Erythroblast (primary cell): ENCODE data around the gene NTM.
"Not testable (repeated sequence)": the region's sequence is repeated elsewhere in the genome, so short reads cannot be mapped to it uniquely, and the experiment has no call there.

Experiments
- DNase-seq, 2 experiments: peaks; one replicate each; lab custom pipeline; 2025; lab: John Stamatoyannopoulos, UW
- GATA1 ChIP-seq: IDR thresholded peaks from 2 replicates; pipeline ENCODE4 v1.6.1; 2011; ENCODE audit warnings: low read depth, mild to moderate bottlenecking, control low read depth, low read length, moderate library complexity
- POLR2A ChIP-seq: IDR thresholded peaks from 2 replicates; pipeline ENCODE4 v1.6.1; 2011; ENCODE audit warnings: mild to moderate bottlenecking, low read length

Gene NTM

GRCh38 chr11:131422029-131422428, 51.6 kb downstream of the NTM start:
- DNase-seq, result no peak
- TF ChIP-seq POLR2A, result no peak
- no peak for TF ChIP-seq GATA1

DNA sequence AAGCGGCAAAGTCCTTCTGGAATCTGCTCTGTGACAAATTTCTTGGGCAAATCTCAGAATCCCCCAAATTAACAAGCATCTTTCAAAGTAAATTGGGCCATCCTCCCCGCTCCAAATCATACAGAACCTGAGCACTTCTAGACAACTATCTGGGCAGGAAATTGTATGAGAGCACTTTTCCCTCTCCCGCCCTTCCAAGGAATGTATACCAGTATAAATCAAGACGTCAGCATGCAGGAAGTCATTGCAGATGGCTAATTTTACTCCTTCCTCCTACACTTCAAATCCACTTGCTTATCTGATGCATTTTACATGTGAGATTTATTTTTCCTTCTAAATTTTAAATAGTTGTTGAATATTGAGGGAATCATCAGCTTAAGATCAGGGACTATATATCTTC, 52.1 kb downstream of the NTM start:
- TF ChIP-seq GATA1 (no peak), POLR2A (no peak)
- DNase-seq, result no peak

GRCh38 chr11:131423688-131424087, 53.3 kb downstream of the NTM start:
- TF ChIP-seq GATA1 (no peak), POLR2A (no peak)
- no peak for DNase-seq

DNA sequence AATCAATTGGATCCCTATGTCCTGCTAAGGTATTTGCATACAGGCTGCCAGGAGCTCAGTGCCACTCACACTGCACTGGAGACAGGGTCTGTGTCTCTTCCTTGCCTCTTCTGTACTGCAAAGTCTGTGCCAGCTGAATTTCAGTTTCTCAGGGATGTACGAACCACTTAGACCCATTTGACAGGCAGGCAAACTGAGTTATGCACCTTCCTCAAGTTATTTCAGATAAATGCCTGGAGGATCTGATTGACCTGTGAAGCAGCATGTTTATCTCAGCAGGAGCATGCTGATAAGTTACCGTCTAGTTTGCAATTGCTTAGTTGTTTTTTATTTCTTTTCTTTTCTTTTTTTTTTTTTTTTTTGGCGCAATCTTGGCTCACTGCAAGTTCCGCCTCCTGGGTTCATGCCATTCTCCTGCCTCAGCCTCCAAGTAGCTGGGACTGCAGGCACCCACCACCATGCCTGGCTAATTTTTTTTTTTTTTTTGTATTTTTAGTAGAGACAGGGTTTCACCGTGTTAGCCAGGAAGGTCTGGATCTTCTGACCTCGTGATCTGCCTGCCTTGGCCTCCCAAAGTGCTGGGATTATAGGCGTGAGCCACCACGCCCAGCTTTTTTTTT, 54.0 kb downstream of the NTM start:
- DNase-seq, result not testable (repeated sequence)

DNA sequence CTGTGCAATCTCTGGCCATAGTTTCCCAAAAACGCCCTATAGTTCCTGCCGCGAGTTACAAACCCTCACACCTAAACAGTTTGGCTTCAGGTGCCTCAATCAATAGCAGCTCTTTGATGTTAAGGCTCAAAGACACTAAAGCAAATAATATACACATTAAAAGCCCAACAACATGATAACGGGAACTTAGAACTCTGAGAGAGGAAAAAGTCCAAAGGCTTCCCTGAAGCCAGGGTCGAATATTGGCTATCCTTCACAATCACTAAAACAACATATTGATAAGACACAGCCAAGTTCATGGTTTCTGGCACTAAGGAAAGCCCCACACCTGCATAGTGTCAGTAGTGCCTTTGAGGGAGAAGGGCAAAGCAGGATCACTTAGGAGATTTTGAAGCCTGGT, 54.9 kb downstream of the NTM start:
- no peak for DNase-seq
- TF ChIP-seq POLR2A (no peak), GATA1 (no peak)

DNA sequence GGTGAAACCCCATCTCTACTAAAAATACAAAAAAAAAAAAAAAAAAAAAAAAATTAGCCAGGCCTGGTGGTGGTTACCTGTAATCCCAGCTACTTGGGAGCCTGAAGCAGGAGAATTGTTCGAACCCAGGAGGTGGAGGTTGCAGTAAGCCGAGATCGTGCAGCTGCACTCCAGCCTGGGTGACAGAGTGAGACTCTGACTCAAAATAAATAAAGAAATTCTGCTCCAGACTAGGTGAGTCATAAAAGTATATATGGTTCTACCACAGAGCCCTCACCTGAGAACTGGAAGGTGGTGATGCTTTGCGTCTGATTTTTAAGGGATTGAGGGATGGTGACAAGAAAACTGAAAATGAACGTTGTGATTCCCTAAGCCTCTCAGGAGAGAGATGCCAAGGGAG, 58.4 kb downstream of the NTM start:
- TF ChIP-seq GATA1 (no peak), POLR2A (no peak)
- DNase-seq, result no peak

- TF ChIP-seq POLR2A, result no peak
- TF ChIP-seq GATA1, result no peak
- no peak for DNase-seq
Measured at GRCh38 chr11:131430473-131431208, 60.2 kb downstream of the NTM start.

DNA sequence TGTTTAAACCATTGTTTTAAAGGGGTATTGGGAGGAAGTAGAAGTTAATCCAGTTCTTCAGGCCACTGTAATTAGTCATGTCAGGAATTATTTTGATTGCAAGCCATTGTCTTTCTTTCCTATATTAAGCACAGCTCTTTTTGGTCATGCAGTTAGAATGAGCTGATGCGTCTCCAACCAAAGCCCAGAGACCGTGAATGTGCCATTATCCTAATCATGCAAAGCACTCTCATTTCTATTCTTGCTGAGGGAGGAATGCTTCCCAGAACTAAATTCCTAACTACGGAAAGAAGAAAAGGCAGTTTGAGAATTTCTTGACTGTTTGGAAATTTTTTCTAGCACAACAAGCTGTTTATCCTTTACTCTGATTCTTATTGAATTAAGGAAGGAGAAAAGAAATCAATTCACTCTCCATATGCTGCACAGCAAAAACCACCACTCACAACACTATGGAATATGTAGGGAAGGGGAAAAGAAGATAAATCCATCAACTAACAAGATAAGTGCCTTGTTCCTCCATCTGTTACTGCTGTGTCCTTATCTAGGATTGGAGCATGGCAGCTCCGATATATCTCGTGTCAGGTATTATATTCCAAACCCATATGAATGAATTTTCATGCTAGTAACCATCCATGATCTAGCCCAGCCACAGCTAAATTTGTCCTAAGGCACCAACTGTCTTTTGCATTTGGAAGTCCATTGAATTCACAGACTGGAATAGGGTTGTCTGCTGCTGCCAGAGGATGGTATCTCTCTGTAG, 70.8 kb downstream of the NTM start:
- no peak for DNase-seq
- TF ChIP-seq POLR2A (no peak), GATA1 (no peak)

DNA sequence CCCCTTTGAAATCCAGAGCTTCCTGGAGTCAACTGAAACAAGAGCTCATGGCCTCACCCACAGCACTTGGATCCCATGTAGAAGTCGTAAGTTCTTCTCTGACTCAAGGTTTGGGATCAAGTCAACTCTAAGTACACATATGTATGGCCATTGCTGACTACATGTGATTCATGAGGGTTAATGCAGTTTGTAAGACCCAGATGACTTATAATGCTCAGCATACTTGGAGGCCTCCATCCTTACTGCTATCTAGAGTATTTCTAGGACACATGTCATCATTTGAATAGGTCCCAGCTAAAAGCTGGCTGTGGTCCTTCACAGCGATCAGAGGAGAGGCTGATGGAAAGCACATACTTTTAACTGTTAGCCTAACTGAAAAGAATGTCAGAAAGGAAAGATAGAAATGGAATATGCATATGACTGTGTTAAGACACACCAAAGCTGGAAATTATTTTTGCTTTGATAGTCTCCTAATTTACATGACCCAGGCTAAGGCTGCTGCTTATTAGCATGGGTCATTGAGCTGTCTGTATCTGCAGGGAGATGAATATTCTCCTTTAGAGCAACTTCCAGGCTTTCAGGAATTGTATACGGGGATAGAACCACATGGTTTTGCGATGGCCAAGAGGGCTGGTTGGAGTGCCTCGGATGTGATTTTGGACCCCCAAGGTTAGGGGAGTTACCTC, 76.3 kb downstream of the NTM start:
- no peak for TF ChIP-seq POLR2A
- no peak for TF ChIP-seq GATA1
- no peak for DNase-seq

DNA sequence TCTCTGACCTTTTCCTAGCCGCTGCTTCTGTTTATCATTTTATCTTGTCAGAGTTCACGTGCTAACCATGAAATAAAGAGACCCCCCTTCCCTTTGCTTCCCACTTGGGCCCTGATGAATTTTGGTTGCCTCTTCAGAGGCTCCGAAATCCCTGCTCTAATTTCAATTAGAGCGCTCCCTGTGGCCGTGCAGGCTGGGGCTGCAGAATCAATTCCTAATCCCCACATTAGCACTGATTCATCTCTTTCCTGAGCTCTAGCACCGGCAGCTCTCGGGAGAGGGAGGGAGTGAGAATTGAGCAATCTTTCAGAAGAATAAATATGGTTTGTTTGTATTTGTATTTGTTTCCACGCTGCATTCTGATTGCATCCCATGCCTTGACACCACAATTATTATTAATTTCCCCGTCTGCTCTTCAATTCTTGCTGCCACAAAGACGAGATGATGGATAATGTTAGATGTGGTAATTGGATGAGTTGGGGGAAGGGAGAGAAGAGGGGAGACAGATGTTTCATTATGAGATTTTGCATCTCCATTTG, 76.9 kb downstream of the NTM start:
- TF ChIP-seq GATA1 (no peak), POLR2A (no peak)
- DNase-seq, result no peak

DNA sequence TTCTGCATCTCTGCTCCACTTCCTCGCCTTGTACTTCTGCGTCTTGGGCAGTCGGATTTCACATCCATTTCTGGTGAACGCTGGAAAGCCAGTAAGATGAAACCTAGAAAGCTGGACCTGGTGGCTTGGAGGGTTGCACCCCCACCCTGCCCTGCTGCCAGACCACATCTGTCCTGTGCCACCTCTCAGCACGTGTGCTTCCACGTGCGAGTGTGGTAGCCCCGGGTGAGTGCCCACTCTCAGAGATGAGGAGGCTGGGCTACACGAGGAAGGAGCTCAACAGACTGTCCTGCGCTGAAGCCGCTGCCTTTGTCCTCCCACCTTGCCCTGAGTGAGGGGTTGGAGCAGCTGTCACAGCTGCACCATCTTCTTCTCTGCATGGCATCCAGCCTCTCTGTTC, 77.5 kb downstream of the NTM start:
- no peak for TF ChIP-seq POLR2A
- TF ChIP-seq GATA1, result no peak
- DNase-seq, result no peak

DNA sequence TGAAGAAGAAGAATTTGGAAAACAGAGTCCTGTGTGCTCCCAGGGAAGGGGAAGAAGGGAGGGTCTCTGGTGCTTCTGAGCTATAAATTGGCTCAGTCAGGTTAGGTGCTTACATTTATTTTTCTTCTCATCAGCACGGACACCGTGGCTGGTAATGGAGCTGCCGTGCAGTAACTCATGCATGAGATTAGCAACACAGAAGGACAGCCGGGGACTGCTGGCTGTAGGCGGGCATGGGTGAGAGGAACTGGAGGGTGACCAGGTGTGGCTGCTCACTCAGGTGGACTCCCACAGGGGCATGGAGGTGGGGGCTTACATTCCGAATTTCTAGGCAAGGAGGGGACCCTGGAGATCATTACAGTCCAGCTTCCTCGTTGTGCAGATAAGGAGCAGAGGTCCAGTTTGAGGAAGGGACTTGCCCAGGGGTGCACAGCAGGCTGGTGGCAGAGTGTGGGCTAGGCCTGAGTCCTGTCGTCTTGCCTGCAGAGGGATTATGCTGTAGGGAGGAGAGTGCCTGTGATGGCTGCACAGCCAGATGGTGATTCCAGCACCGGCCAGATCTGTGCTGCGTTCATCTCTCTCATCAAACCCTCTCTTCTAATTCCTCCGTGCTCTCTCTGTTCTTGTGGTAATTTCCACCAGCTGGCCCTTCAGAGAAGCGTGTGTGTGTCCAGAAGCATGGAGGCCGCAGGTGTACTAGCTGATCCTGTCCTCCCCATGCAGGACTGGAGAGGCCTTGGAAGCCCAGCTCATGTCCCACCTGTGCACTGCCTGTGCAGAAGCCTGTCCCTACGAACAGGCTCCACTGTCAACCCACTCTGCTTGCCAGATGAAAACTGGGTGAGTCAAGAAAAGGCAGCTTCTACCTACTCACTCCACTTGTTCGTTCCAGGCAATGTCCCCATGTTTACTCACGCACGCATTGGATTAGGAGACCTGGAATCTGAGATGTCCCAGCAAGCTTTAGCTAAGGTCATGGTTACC, 78.9 kb downstream of the NTM start:
- no peak for DNase-seq

DNA sequence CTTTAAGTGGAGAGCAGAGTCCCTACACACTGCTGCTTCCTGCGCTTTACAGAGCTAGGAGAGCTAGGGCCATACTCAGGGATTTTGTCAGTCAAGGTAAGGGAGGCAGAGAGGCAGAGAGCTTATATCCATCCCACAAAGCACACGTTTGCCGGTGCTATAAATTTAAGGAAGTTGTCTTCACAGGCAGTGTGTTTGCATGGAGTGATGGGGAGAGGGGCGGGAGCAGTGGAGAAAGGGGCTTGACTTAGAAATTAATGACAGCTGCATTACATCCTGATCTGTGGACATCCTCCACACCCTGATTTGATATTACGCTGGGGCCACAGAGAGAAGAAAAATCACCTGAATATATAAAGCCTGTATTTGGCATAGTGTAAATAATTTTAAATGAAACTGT, 84.1 kb downstream of the NTM start:
- DNase-seq, result no peak
- TF ChIP-seq POLR2A, result no peak
- TF ChIP-seq GATA1, result no peak

More for the DNA sequence above, 78.9 kb downstream of the NTM start:
- TF ChIP-seq POLR2A (no peak), GATA1 (no peak)

DNA sequence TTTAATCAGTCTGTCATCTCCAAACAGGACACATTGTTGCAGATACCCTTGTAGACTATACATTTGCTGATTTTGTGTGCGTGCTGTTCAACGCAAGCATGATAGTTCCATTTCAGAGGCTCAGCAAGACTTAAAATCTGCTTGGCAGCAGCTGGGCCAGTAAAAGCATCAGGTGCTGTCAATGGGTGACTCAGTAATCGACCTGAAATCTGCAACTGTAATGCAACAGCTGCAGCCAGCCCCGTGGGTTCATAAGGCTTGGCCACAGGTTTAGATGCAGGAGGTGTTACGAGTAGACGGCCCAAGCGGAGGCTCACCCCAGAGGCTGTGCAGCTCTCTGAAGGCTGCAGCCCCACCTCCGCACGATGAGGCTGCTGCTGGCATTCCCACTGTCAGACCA, 84.6 kb downstream of the NTM start:
- no peak for DNase-seq
- TF ChIP-seq POLR2A, result no peak
- TF ChIP-seq GATA1, result no peak
